D341Med (cell line): Measurements from ENCODE around the gene NEU4.

Experiments
- DNase-seq: peaks from one replicate; pipeline ENCODE4 v3.0.0; 2012; ENCODE audit warnings: low spot score

The NEU4 gene

GRCh38 chr2:241852116-241852980 is 43.4 kb downstream of the NEU4 start:
- peak; percentile 21 for DNase-seq

- DNase-seq, result peak; percentile 22
Measured at GRCh38 chr2:241852981-241853631, 44.1 kb downstream of the NEU4 start.

GRCh38 chr2:241853651-241854341 is 44.8 kb downstream of the NEU4 start:
- DNase-seq, result peak; percentile 25

GRCh38 chr2:241854342-241855244 is 45.6 kb downstream of the NEU4 start:
- DNase-seq, result peak; percentile 33

- DNase-seq, result peak; percentile 21
Measured at GRCh38 chr2:241855245-241855887, 46.4 kb downstream of the NEU4 start.

- DNase-seq, result peak; percentile 21
Measured at GRCh38 chr2:241855888-241856422, 47.0 kb downstream of the NEU4 start.

GRCh38 chr2:241857041-241857541 is 48.1 kb downstream of the NEU4 start:
- DNase-seq, result peak; percentile 8

GRCh38 chr2:241857572-241858121 is 48.7 kb downstream of the NEU4 start:
- peak; percentile 24 for DNase-seq

- peak; percentile 39 for DNase-seq
Measured at GRCh38 chr2:241858206-241859016, 49.4 kb downstream of the NEU4 start, which contains the start of gene PDCD1. PDCD1 (minus strand) TSS chr2:241858894; CDS start chr2:241858838, 56 bp downstream.

GRCh38 chr2:241859017-241859435 is 50.0 kb downstream of the NEU4 start:
- DNase-seq, result peak; percentile 33

GRCh38 chr2:241859436-241860183 is 50.6 kb downstream of the NEU4 start:
- peak; percentile 58 for DNase-seq

GRCh38 chr2:241860184-241861078 is 51.4 kb downstream of the NEU4 start:
- peak; percentile 30 for DNase-seq

- DNase-seq, result no peak
Measured at GRCh38 chr2:241861264-241861663, 52.3 kb downstream of the NEU4 start.

- DNase-seq, result peak; percentile 15
Measured at GRCh38 chr2:241862093-241862492, 53.1 kb downstream of the NEU4 start.

GRCh38 chr2:241862775-241863535 is 54.0 kb downstream of the NEU4 start:
- DNase-seq, result peak; percentile 14

GRCh38 chr2:241863536-241863954 is 54.6 kb downstream of the NEU4 start:
- no peak for DNase-seq
